Caki2 (cell line): ENCODE measurements around the gene MED17. TPM values are rescaled to one million over a fixed set of nuclear protein-coding genes. Genes with fewer than 3 reads are reported as not detected.

Source experiments
- DNase-seq: peaks from one replicate; pipeline ENCODE4 v3.0.0-alpha.2; 2015; ENCODE audit warnings: low read depth
- in situ Hi-C: cut with HindIII; loops from 2 replicates; pipeline ENCODE4 v1.10.0; 2016; ENCODE audit warnings: low sequenced_read_pairs, low pct_unique_long_range_greater_than_20kb, mixed read lengths
- total RNA-seq: library from RNA; depleted of rRNA; stranded (reverse); fragments of >200 nt; shearing (Covaris generic); gene quantifications from 2 replicates; pipeline ENCODE4 v1.2.3, GENCODE V29; 2014; ENCODE audit warnings: low replicate concordance

Gene MED17
- total RNA-seq, 1 experiment from 2014 or later: 19.3 TPM

DNA sequence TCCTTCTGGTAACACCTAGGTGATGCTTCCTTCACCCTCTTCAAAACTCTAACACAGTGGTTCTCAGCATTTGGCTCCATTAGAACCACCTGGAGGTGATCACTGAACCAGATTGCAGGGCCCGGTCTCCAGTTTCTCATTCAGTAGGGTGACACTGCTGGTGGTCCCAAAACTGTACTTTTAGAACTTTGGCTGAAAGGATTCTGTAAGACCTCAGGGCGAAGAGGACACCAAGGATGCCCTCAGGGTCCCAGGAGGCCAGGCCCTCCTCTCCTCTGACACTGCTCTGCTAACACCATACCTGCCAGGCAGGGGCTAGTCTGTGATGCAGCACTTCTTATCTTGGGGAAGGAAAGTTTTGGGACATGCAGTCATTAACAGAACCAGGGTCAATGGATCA lies 57.4 kb downstream of the MED17 start:
- in situ Hi-C loops: no loop called here

GRCh38 chr11:93842034-93842433 lies 58.0 kb downstream of the MED17 start:
- DNase-seq: no peak
- in situ Hi-C loops: no loop called here

More for the DNA sequence above, 57.4 kb downstream of the MED17 start:
- no peak for DNase-seq

DNA sequence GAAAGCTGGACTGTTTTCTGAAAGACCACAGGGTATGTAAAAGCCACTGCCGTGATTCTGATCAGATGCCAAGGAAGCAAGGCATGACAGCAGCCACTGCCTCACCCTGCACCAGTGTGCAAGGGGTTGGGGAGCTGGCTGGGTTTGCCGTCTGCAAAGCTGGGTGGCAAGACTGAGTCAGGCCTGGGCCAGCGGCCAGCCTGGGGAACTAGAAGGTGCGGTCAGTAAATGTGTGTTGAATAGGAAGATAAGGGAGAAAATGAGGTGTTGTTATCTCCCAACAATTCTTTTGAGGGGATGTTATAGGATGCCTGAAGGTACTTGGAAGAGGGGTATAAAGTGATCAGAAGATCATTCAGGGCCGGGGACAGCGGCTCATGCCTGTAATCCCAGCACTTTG lies 58.4 kb downstream of the MED17 start:
- in situ Hi-C loops: no loop called here
- DNase-seq: no peak

- no peak for DNase-seq
- in situ Hi-C loops: no loop called here
Measured at GRCh38 chr11:93843906-93844305, 59.8 kb downstream of the MED17 start.

- no peak for DNase-seq
- in situ Hi-C loops: no loop called here
Measured at GRCh38 chr11:93844568-93844967, 60.5 kb downstream of the MED17 start.

DNA sequence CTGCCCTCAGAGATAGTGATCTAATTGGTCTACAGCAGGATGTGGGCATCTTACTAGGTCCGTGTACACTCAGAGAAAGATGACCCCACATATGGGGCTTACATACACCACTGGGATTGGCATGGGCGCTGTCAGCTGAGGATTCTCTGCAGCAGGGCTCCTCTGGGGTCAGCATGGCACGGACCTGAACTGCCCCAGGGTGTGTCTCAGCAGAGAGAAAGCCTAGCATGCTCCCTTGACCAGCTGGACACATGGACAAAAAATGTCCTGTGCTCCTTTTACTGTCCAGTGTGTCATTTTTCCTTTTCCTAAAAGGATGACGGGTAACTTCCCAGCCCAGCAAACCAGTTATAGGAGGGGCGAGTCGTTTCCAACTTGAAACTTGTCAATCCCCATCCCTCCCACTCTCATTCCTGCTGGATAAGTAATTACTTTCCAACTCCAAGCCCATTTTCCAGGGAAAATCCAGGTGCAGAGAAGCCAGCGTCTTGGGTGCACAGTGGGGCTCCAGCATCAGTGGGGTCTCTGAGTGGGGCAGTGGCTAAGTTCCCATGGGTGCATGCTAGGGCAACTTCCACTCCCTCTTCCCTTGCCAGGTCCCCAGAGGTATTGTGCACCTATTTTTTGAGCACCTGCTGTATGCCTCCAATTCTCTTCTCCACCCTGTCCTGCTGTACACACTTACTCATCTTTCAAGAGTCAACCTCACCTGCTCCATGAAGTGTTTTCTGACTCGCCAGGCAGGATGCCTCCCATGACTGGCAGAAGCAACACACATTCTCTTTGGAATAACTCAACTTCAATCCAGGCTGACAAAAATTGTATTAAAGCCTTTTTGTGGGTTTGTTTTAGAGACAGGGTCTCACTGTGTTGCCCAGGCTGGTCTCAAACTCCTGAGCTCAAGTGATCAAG lies 61.4 kb downstream of the MED17 start:
- in situ Hi-C loops: no loop called here

DNA sequence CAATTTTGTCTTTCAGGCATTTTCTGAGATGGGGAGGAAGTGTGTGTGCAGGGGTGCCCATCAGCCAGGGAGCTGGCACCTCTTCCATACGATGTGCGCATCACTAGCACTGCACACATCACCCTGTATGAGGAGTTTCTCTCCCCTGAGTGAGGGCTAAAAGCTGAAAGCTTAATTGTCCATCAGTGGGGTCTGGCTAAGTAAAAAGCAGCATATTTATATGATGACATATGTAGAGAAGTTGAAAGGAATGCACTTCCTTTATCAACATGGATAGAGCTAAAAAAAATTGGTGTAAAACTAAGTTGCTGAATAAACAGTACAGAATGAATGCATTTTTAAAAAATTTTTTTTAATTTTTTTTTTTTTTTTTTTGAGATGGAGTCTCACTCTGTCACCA lies 62.3 kb downstream of the MED17 start:
- no peak for DNase-seq
- in situ Hi-C loops: no loop called here

More for the DNA sequence above, 61.4 kb downstream of the MED17 start:
- DNase-seq: no peak

GRCh38 chr11:93849201-93849600 lies 65.1 kb downstream of the MED17 start:
- in situ Hi-C loops: no loop called here
- DNase-seq: no peak

- no peak for DNase-seq
- in situ Hi-C loops: no loop called here
Measured at GRCh38 chr11:93849751-93850593, 65.9 kb downstream of the MED17 start.

DNA sequence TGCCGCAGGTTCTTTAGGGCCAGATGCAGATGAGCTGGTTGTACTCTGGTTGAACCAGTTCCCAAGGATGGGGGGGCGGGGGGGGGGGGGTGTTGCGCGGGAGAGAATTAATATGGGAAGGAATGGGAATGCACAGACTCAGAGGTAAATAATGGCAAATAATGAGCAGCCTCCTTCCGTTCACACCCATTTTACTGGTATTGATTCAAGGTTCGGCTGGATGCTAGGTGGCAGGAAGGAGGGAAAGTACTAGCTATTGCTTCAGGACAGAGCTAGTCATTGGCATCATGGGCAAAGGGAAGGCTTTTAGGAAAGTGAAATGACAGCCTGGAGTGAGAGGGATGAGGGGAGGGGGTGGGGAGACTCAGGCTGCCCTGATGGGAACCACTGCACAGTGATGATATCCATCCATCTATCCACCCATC lies 66.5 kb downstream of the MED17 start, which contains the start of gene VSTM5:
TSS of gene VSTM5 (minus strand) at position 25 of the 425 bp plus-strand sequence. CDS start 116 bp downstream, outside the sequence.
- DNase-seq: no peak
- in situ Hi-C loops: no loop called here

DNA sequence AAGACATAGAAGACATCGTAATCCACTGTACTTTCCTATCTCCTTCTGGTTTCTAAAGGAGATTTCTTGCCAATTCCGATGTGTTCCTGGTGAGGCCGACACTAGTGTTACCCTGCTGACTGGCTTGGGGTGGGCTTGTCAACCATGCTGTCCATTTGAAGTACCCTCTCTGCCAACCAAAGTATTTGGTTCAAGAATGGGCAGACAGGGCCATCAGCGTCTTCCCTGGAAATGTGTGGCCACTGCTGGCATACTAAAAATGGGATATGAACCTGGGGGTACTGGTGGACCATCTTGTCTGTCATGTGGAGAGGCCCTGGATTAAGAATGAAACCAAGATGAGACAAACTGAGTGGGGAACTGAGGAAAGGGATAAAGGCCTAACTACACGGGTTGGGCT lies 68.2 kb downstream of the MED17 start:
- DNase-seq: no peak
- in situ Hi-C loops: no loop called here

DNA sequence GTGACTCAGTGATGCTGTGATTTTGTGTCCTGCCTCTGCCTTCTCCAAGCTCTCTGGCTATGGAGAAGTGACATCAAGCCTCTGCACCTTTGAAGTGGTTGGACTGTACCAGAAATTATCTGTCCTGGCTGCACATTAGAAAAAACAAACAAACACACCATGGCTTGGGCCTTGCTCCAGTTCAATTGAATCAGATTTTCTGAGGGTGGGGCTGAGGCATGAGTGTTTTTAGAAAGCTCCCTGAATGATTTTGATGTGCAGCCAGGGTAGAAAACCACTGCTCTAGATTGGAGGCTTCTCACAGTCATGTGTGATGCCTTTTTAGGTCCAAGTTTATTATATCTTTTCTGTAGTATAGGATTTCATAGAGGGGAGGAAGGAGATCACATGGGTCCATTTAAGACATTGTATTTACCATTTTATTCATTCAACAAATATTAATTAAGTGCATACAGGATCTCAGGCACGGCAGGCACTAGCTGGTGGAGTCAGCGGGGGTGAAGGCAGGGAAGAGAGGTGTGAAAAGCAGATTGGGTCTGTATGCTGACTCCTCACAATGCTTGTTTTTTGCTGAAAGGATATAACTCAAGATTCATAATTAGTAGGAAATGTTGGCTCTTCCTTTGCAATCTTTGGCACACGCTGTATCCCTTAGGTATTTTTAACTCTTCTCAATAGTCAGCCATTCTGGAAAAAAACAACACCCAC lies 73.5 kb downstream of the MED17 start:
- DNase-seq: no peak
- in situ Hi-C loops: no loop called here

DNA sequence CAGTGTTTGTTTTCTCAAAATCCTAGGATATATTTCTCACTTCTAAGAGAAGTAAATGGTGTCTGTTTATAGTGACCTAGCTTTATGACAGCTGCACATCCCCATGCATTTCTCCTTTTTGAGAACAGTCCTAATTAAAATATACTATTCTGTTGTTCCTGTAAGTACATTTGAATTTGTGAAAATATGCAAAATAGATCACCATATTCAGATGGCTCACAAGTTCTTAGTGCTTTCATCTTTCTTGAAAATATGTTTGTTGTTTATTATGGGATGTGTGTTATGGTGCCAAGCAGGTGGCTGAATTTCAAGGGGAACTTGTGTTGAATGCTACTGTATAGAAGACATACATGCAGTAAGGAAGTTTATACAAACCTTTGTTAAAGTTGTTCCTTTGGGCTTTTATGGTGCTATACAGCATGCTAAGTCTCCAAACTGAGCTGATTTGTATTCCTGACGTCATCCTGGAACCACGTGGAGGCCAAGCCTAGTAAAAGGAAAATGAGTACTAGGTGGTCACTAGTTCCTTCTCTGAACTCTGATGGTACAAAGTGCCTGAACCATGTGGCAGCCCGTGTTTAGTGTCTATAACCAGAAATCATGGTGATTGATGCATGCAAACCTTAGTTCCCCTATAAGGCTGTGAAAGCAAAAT lies 74.2 kb downstream of the MED17 start:
- in situ Hi-C loops: no loop called here
- DNase-seq: no peak

GRCh38 chr11:93861808-93862207 lies 77.7 kb downstream of the MED17 start:
- in situ Hi-C loops: no loop called here
- DNase-seq: no peak
